HCT116 (cell line): Measurements from ENCODE around the gene RIBC2. TPM values are rescaled to one million over a fixed set of nuclear protein-coding genes. Genes with fewer than 3 reads are reported as not detected.

ENCODE experiments used
- ATAC-seq: fragments of 200-7000 bp; cut with Tn5 transposase; 2 replicates; pipeline ENCODE4 v1.9.1; 2020; ENCODE audit warnings: mild to moderate bottlenecking, moderate library complexity
- BruUV-seq: library from RNA; stranded (reverse); fragments of 400-500 nt; replicated peaks from 2 replicates; lab custom pipeline; 2021; lab: Mats Ljungman, UMichigan
- CTCF ChIA-PET: fragments of 300-600 bp; sonication (Branson Sonifier 250); formaldehyde crosslinking; loops from one replicate; lab custom pipeline; 2021; ENCODE audit warnings: antibody characterized with exemption; lab: Charles Lee
- POLR2A ChIA-PET: fragments of 300-600, 350-600 bp; sonication (Branson Sonifier 250); formaldehyde crosslinking; loops from one replicate; lab custom pipeline; 2021; ENCODE audit warnings: antibody characterized with exemption; lab: Charles Lee
- RAD21 ChIA-PET, 2 experiments: fragments of 300-600 bp; sonication (Branson Sonifier 250); formaldehyde crosslinking; loops; one replicate each; lab custom pipeline; 2023; ENCODE audit warnings: low total read pairs in 2 of 2; ENCODE audit not compliant: uncharacterized antibody in 2 of 2, unreplicated experiment in 2 of 2, low non-redundant PET in 1 of 2; lab: Charles Lee
- DNase-seq: peaks from one replicate; pipeline ENCODE4 v3.0.0-alpha.2; 2010; ENCODE audit warnings: low read depth, low spot score
- H2AFZ ChIP-seq: fragments of 200-600 bp; shearing (Covaris generic), sonication (generic); 2 replicates; pipeline ENCODE4 v1.6.1; 2017; ENCODE audit warnings: low read depth, mixed run types, mixed read lengths, antibody characterized with exemption, low read length; ENCODE audit not compliant: poor library complexity, severe bottlenecking
- H3K27ac ChIP-seq: 2 replicates; pipeline ENCODE4 v1.5.1; 2012; ENCODE audit warnings: low read depth, low read length
- H3K27me3 ChIP-seq: fragments of 200-600 bp; sonication (generic); 2 replicates; pipeline ENCODE4 v1.6.1; 2016; ENCODE audit warnings: mixed run types, low read length, mixed read lengths; ENCODE audit not compliant: insufficient read depth
- H3K36me3 ChIP-seq, 2 experiments: fragments of 200-500 bp in 1 of 2; fragments of 200-600 bp in 1 of 2; sonication (Bioruptor generic) in 1 of 2; sonication (generic) in 1 of 2; 2 replicates each; pipeline versions ENCODE4 v1.5.1 to v1.6.1; 2014 to 2016; ENCODE audit warnings: low read length in 2 of 2, inconsistent platforms in 1 of 2, mixed read lengths in 1 of 2, mixed run types in 1 of 2; ENCODE audit not compliant: insufficient read depth in 2 of 2, control insufficient read depth in 1 of 2
- H3K4me1 ChIP-seq, 2 experiments: fragments of 200-600 bp in 1 of 2; sonication (generic) in 1 of 2; 2 replicates each; pipeline versions ENCODE4 v1.5.1 to v1.6.1; 2012 to 2017; ENCODE audit warnings: low read length in 2 of 2, inconsistent platforms in 1 of 2, mild to moderate bottlenecking in 1 of 2, mixed read lengths in 1 of 2, mixed run types in 1 of 2, moderate library complexity in 1 of 2; ENCODE audit not compliant: insufficient read depth in 2 of 2, control insufficient read depth in 1 of 2
- H3K4me2 ChIP-seq: fragments of 200-600 bp; sonication (generic); 2 replicates; pipeline ENCODE4 v1.6.1; 2017; ENCODE audit warnings: mixed run types, low read length, mixed read lengths
- H3K4me3 ChIP-seq, 2 experiments: fragments of 200-600 bp in 1 of 2; sonication (generic) in 1 of 2; replicated peaks in 1 of 2; 2 replicates each; pipeline ENCODE4 v1.5.1; 2011 to 2016; ENCODE audit warnings: low read length in 2 of 2, control low read depth in 1 of 2, low read depth in 1 of 2, mild to moderate bottlenecking in 1 of 2, mixed read lengths in 1 of 2, mixed run types in 1 of 2
- H3K79me2 ChIP-seq: fragments of 200-600 bp; sonication (generic); 2 replicates; pipeline ENCODE4 v1.6.1; 2017; ENCODE audit warnings: mild to moderate bottlenecking, mixed run types, low read length, moderate library complexity, mixed read lengths; ENCODE audit not compliant: insufficient read depth
- H3K9ac ChIP-seq: fragments of 200-600 bp; sonication (generic); 2 replicates; pipeline ENCODE4 v1.6.1; 2016; ENCODE audit warnings: low read length, mixed read lengths
- H3K9me2 ChIP-seq: fragments of 200-600 bp; sonication (generic), shearing (Covaris generic); 2 replicates; pipeline ENCODE4 v1.6.1; 2017; ENCODE audit warnings: mixed run types, mild to moderate bottlenecking, moderate library complexity; ENCODE audit not compliant: insufficient read depth
- H3K9me3 ChIP-seq, 2 experiments: fragments of 200-500 bp in 1 of 2; fragments of 200-600 bp in 1 of 2; sonication (Bioruptor generic) in 1 of 2; sonication (generic) in 1 of 2; 2 replicates each; pipeline ENCODE4 v1.6.1; 2014 to 2017; ENCODE audit warnings: low read length in 2 of 2, mixed read lengths in 2 of 2, inconsistent platforms in 1 of 2, low read depth in 1 of 2, mild to moderate bottlenecking in 1 of 2, mixed run types in 1 of 2, moderate library complexity in 1 of 2; ENCODE audit not compliant: control insufficient read depth in 1 of 2, insufficient read depth in 1 of 2
- H4K20me1 ChIP-seq: fragments of 200-600 bp; sonication (generic), shearing (Covaris generic); 2 replicates; pipeline ENCODE4 v1.6.1; 2017; ENCODE audit warnings: mixed run types, mild to moderate bottlenecking, moderate library complexity; ENCODE audit not compliant: insufficient read depth
- ELF1 ChIP-seq: IDR thresholded peaks from 2 replicates; pipeline ENCODE4 v1.6.1; 2012; ENCODE audit warnings: low read depth, borderline replicate concordance
- SRF ChIP-seq: IDR thresholded peaks from 2 replicates; pipeline ENCODE4 v1.6.1; 2012; ENCODE audit warnings: low read depth
- YY1 ChIP-seq: IDR thresholded peaks from 2 replicates; pipeline ENCODE4 v1.6.1; 2011; ENCODE audit warnings: low read length, low read depth, moderate library complexity, mild to moderate bottlenecking; ENCODE audit not compliant: insufficient replicate concordance; ENCODE audit errors: extremely low read depth
- ZNF274 ChIP-seq: fragments of 200-500 bp; sonication (Bioruptor generic); IDR thresholded peaks from 2 replicates; pipeline ENCODE4 v1.6.1; 2014; ENCODE audit warnings: mild to moderate bottlenecking, low read depth, low read length, inconsistent platforms
- intact Hi-C: fragments of 100-400 bp; cut with micrococcal nuclease; formaldehyde crosslinking; loops from 2 replicates; pipeline ENCODE4 v1.10.0; 2022
- total RNA-seq: library from RNA; stranded (reverse); gene quantifications from one replicate; pipeline ENCODE4 v1.2.1, GENCODE V29; 2021; ENCODE audit not compliant: unreplicated experiment
- TF ChIP-seq, protein P1 (sequence below), 3 experiments: fragments of 200-600 bp in 1 of 3; sonication (generic) in 1 of 3; IDR thresholded peaks in 2 of 3; conservative IDR thresholded peaks in 1 of 3; 2 replicates each; pipeline ENCODE4 v1.5.1; 2012 to 2017; ENCODE audit warnings: low read depth in 2 of 3, low read length in 2 of 3, antibody characterized with exemption in 1 of 3, borderline replicate concordance in 1 of 3, control low read depth in 1 of 3, mild to moderate bottlenecking in 1 of 3, mixed read lengths in 1 of 3, mixed run types in 1 of 3, moderate library complexity in 1 of 3; ENCODE audit not compliant: insufficient read depth in 1 of 3
- TF ChIP-seq, protein P2 (sequence below): IDR thresholded peaks from 2 replicates; pipeline ENCODE4 v1.6.1; 2012

RIBC2 gene
- total RNA-seq, 1 experiment from 2014 or later, result 8.3 TPM

DNA sequence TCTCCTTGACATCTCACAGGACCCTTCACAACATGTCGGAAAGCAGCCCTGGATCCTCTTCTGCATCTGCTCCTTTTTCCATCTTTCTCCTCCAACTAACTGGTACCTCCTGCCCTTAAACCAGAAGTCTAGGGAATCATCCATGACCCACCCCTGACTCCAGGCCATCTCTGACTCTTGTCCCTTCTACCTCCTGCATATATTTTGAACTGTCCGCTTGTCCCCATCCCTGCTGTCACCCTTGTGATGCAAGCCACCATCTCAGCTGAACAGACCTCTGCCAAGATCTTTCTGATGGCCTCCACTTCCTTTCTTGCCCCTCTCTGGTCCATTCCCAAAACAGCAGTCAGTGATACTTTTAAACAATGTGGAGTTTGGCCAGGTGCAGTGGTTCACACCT is 7.0 kb downstream of the RIBC2 start:
- H3K36me3 ChIP-seq, result no peaks in the 10 kb centered on the region; a peak in 1 of 4 replicates
- RAD21 ChIA-PET, result no interaction called here
- no peaks in the 10 kb centered on the region for H3K9me2 ChIP-seq
- no peak overlapping the region for H3K4me2 ChIP-seq
- no peak overlapping the region for H3K4me3 ChIP-seq
- H2AFZ ChIP-seq, result no peak overlapping the region
- no peaks in the 10 kb centered on the region for H3K4me1 ChIP-seq
- no peak for TF ChIP-seq SRF
- TF ChIP-seq, protein P1, sequence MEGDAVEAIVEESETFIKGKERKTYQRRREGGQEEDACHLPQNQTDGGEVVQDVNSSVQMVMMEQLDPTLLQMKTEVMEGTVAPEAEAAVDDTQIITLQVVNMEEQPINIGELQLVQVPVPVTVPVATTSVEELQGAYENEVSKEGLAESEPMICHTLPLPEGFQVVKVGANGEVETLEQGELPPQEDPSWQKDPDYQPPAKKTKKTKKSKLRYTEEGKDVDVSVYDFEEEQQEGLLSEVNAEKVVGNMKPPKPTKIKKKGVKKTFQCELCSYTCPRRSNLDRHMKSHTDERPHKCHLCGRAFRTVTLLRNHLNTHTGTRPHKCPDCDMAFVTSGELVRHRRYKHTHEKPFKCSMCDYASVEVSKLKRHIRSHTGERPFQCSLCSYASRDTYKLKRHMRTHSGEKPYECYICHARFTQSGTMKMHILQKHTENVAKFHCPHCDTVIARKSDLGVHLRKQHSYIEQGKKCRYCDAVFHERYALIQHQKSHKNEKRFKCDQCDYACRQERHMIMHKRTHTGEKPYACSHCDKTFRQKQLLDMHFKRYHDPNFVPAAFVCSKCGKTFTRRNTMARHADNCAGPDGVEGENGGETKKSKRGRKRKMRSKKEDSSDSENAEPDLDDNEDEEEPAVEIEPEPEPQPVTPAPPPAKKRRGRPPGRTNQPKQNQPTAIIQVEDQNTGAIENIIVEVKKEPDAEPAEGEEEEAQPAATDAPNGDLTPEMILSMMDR (IDR thresholded peaks at IDR 0.05 in 2 of 3, conservative IDR thresholded peaks at IDR 0.05 in 1 of 3; ENCODE audit: borderline replicate concordance in 1 of 3, insufficient read depth in 1 of 3, low read depth in 2 of 3, low read length in 2 of 3), result no peak
- TF ChIP-seq ZNF274, result no peak
- TF ChIP-seq, protein P2, sequence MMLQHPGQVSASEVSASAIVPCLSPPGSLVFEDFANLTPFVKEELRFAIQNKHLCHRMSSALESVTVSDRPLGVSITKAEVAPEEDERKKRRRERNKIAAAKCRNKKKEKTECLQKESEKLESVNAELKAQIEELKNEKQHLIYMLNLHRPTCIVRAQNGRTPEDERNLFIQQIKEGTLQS, result no peak
- no peak for TF ChIP-seq ELF1
- TF ChIP-seq YY1, result no peak
- no peaks in the 10 kb centered on the region for H3K27me3 ChIP-seq
- no peaks in the 10 kb centered on the region for H4K20me1 ChIP-seq
- CTCF ChIA-PET, result no interaction called here
- H3K27ac ChIP-seq, result no peak overlapping the region
- no peak for ATAC-seq
- intact Hi-C loops, result no loop called here
- H3K9ac ChIP-seq, result no peak overlapping the region
- POLR2A ChIA-PET, result no interaction called here
- no peaks in the 10 kb centered on the region for H3K79me2 ChIP-seq
- no TSS peak for BruUV-seq
- no peaks in the 10 kb centered on the region for H3K9me3 ChIP-seq
- no peak for DNase-seq
